ENCODE data around the gene ZNF598.
"Not testable (repeated sequence)": the region's sequence is repeated elsewhere in the genome, so short reads cannot be mapped to it uniquely, and the experiment has no call there.

ZNF598 gene

GRCh38 chr16:2024032-2024420 lies 14.4 kb upstream of the ZNF598 start:
- H3K27ac Mint-ChIP-seq = no peak overlapping the region

GRCh38 chr16:2023092-2024031 lies 13.7 kb upstream of the ZNF598 start:
- Mint-ChIP-seq H3K36me3 (no peaks in the 10 kb centered on the region), H3K4me3 (peak overlapping the region; percentile 74)
- DNase-seq (ENCODE audit: low spot score in 2 of 2) = peak; percentile 99

More at GRCh38 chr16:2024032-2024420, 14.4 kb upstream of the ZNF598 start:
- ATAC-seq = no peak
- Mint-ChIP-seq H3K4me3 (no peak overlapping the region), H3K9me3 (no peaks in the 10 kb centered on the region), H3K36me3 (no peaks in the 10 kb centered on the region), H3K4me1 (peaks cover 30% of the 10 kb centered on the region)
- no peak for DNase-seq (ENCODE audit: low spot score in 2 of 2)

GRCh38 chr16:2022723-2023091 lies 13.1 kb upstream of the ZNF598 start:
- Mint-ChIP-seq H3K9me3 (no peaks in the 10 kb centered on the region), H3K36me3 (no peaks in the 10 kb centered on the region), H3K4me1 (peaks cover 30% of the 10 kb centered on the region), H3K4me3 (peak overlapping the region; percentile 74), H3K27ac (peak overlapping the region; percentile 87)
- DNase-seq (ENCODE audit: low spot score in 2 of 2) = peak in 1 of 2 donors; percentile 68
- ATAC-seq = peak; percentile 51

More at GRCh38 chr16:2023092-2024031, 13.7 kb upstream of the ZNF598 start:
- peaks cover 30% of the 10 kb centered on the region for H3K4me1 Mint-ChIP-seq
- H3K9me3 Mint-ChIP-seq = no peaks in the 10 kb centered on the region
- peak overlapping the region; percentile 87 for H3K27ac Mint-ChIP-seq
- ATAC-seq = peak; percentile 83

GRCh38 chr16:2019921-2020831 lies 10.6 kb upstream of the ZNF598 start:
- Mint-ChIP-seq H3K4me3 (peak overlapping the region; percentile 33), H3K36me3 (no peaks in the 10 kb centered on the region), H3K27ac (no peak overlapping the region), H3K9me3 (no peaks in the 10 kb centered on the region), H3K4me1 (peaks cover 19% of the 10 kb centered on the region)
- ATAC-seq (no peak), DNase-seq (ENCODE audit: low spot score in 2 of 2) (no peak)

- no peak for DNase-seq (ENCODE audit: low spot score in 2 of 2)
- Mint-ChIP-seq H3K4me3 (peak within 1 kb of the TSS; percentile 33), H3K4me1 (peaks cover 19% of the 10 kb centered on the region), H3K27ac (no peak within 1 kb of the TSS), H3K9me3 (no peaks in the 10 kb centered on the region), H3K36me3 (no peaks in the 10 kb centered on the region)
- ATAC-seq = no peak
These were observed 9.9 kb upstream of the ZNF598 start, which contains the start of gene NPW for GRCh38 chr16:2019518-2019920. NPW (plus strand) TSS chr16:2019785.

GRCh38 chr16:2016407-2016922 lies 6.8 kb upstream of the ZNF598 start:
- ATAC-seq (peak; percentile 39), DNase-seq (ENCODE audit: low spot score in 2 of 2) (peak in 1 of 2 donors; percentile 74)
- Mint-ChIP-seq H3K36me3 (no peaks in the 10 kb centered on the region), H3K9me3 (no peaks in the 10 kb centered on the region), H3K4me1 (peaks cover 6% of the 10 kb centered on the region), H3K27ac (no peak overlapping the region), H3K4me3 (no peak overlapping the region)

- ATAC-seq = no peak
- H3K27ac Mint-ChIP-seq = no peak overlapping the region
- no peak overlapping the region for H3K4me3 Mint-ChIP-seq
- no peak for DNase-seq (ENCODE audit: low spot score in 2 of 2)
- no peaks in the 10 kb centered on the region for H3K36me3 Mint-ChIP-seq
- peaks cover 5% of the 10 kb centered on the region for H3K4me1 Mint-ChIP-seq
- H3K9me3 Mint-ChIP-seq = no peaks in the 10 kb centered on the region
These were observed 6.3 kb upstream of the ZNF598 start for GRCh38 chr16:2015947-2016208.

- no peak for DNase-seq (ENCODE audit: low spot score in 2 of 2)
- Mint-ChIP-seq H3K4me3 (no peak overlapping the region), H3K4me1 (no peaks in the 10 kb centered on the region), H3K27ac (no peak overlapping the region), H3K9me3 (no peaks in the 10 kb centered on the region), H3K36me3 (peaks cover 1% of the 10 kb centered on the region)
- no peak for ATAC-seq
These were observed 5.7 kb upstream of the ZNF598 start for GRCh38 chr16:2015117-2015946.

GRCh38 chr16:2013527-2013926 lies 3.9 kb upstream of the ZNF598 start:
- Mint-ChIP-seq H3K4me1 (peaks cover 5% of the 10 kb centered on the region), H3K36me3 (peaks cover 11% of the 10 kb centered on the region), H3K27ac (no peak overlapping the region), H3K9me3 (no peaks in the 10 kb centered on the region), H3K4me3 (no peak overlapping the region)
- ATAC-seq (no peak), DNase-seq (ENCODE audit: low spot score in 2 of 2) (no peak)

- H3K4me3 Mint-ChIP-seq; H3K27ac Mint-ChIP-seq; H3K9me3 Mint-ChIP-seq; ATAC-seq; DNase-seq (ENCODE audit: low spot score in 2 of 2): not testable (repeated sequence)
- Mint-ChIP-seq H3K36me3 (peaks cover 27% of the 10 kb centered on the region), H3K4me1 (peaks cover 23% of the 10 kb centered on the region)
These were observed 2.1 kb upstream of the ZNF598 start for GRCh38 chr16:2011726-2012125.

GRCh38 chr16:2009164-2009711 lies 383 bp downstream of the ZNF598 start:
- DNase-seq (ENCODE audit: low spot score in 2 of 2) = no peak
- peak; percentile 58 for ATAC-seq
- Mint-ChIP-seq H3K27ac (peak overlapping the region; percentile 93), H3K36me3 (peaks cover 33% of the 10 kb centered on the region), H3K4me1 (peaks cover 46% of the 10 kb centered on the region), H3K4me3 (peak overlapping the region; percentile 87), H3K9me3 (no peaks in the 10 kb centered on the region)

GRCh38 chr16:2008631-2009163 lies 924 bp downstream of the ZNF598 start:
- Mint-ChIP-seq H3K9me3 (no peaks in the 10 kb centered on the region), H3K36me3 (peaks cover 33% of the 10 kb centered on the region), H3K4me3 (peak overlapping the region; percentile 87), H3K4me1 (peaks cover 50% of the 10 kb centered on the region), H3K27ac (peak overlapping the region; percentile 93)
- ATAC-seq (peak; percentile 3), DNase-seq (ENCODE audit: low spot score in 2 of 2) (no peak)

- Mint-ChIP-seq H3K9me3 (no peaks in the 10 kb centered on the region), H3K4me1 (peaks cover 50% of the 10 kb centered on the region), H3K36me3 (peaks cover 39% of the 10 kb centered on the region), H3K27ac (peak overlapping the region; percentile 93), H3K4me3 (peak overlapping the region; percentile 87)
- DNase-seq (ENCODE audit: low spot score in 2 of 2) = no peak
- ATAC-seq = no peak
These were observed 1.6 kb downstream of the ZNF598 start for GRCh38 chr16:2008009-2008526.
